Uterus (tissue), 2 donors: ENCODE data around the gene PPP2R2C.

Source experiments
- CTCF ChIP-seq, 4 experiments: fragments of 200-600 bp in 2 of 4; fragments of 450-650 bp in 2 of 4; sonication (generic) in 2 of 4; IDR thresholded peaks; one replicate each; pipeline ENCODE4 v1.5.1; 2016 to 2019; ENCODE audit warnings: antibody characterized with exemption in 4 of 4, mild to moderate bottlenecking in 2 of 4, moderate library complexity in 1 of 4
- POLR2A ChIP-seq, 2 donors: fragments of 450-650 bp; IDR thresholded peaks; one replicate each; pipeline ENCODE4 v1.6.1; 2016; ENCODE audit warnings: antibody characterized with exemption in 2 of 2, mild to moderate bottlenecking in 1 of 2, moderate library complexity in 1 of 2

DNA sequence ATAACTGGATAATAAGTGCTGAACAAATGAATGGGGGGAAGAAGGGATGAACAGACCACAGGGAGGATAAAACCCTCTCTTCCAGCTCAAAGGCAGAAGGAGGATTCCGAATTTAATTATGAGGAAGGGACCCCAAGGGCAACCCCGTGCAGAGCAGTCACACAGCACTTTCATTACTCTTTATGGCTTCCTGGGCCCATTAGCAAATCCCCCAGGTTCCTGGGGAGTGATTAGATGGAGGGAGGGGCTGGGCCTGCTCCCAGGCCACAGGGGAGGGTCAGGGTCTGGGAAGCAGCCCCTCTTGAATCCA lies 67.1 kb downstream of the PPP2R2C start:
- no peak for TF ChIP-seq CTCF (IDR thresholded peaks at IDR 0.05)
- TF ChIP-seq POLR2A (IDR thresholded peaks at IDR 0.05), result no peak
